ENCODE measurements around the gene LIMK1.

The LIMK1 gene

DNA sequence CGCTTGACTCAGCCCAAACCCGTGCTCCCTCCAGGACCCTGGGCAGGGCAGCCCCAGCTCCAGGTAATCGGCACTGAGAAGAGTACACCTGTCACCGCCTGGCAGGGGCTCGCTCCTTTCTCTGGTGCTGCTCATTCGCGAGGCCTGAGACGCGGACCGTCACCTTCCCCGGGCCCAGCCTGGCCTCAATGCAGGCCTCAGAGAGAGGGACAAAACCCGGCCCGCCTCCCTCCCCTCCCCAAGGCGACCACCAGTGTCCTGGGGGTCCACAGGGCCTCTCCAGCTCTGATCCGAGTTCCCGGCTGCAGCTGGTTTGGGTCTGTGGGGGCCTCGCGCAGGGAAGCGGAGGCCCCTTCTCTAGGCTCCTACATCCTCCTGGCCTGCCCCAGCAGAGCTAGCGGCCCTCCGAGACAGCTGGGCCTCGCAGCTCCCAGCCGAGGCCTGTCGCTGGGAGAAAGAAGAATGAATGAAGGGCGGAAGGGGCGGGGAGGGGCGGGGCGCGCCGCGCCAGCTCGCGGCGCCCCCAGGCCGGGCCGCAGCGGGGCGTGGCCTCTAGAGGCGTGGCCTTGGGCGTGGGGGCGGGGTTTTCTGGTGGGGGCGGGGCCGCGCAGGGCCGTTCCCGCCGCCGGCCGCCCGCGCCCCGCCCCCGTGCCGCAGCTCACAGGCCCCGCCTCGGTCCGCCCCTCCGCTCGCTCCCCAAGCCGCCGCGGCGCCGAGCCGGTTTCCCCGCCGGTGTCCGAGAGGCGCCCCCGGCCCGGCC is at the start of gene LIMK1:
TSS of gene LIMK1 (plus strand) at position 688 of the 760 bp plus-strand sequence. CDS start 187 bp downstream, outside the sequence.
- Histone ChIP-seq H3K9me3 (ENCODE audit: control insufficient read depth, low read length) (no peaks in the 10 kb centered on the region), H3K27ac (no peak within 1 kb of the TSS), H3K36me3 (ENCODE audit: control insufficient read depth, insufficient read depth, low read length) (no peaks in the 10 kb centered on the region), H3K4me2 (ENCODE audit: low read length) (peak within 1 kb of the TSS; percentile 92), H3K4me1 (peaks cover 8% of the 10 kb centered on the region), H3K27me3 (ENCODE audit: control insufficient read depth, insufficient read depth, low read length) (no peaks in the 10 kb centered on the region), H2AFZ (peak within 1 kb of the TSS; percentile 93), H3K79me2 (no peaks in the 10 kb centered on the region), H3K4me3 (ENCODE audit: low read depth, low read length) (peak within 1 kb of the TSS; percentile 60), H3K9ac (no peak within 1 kb of the TSS)
- TF ChIP-seq, protein P1, sequence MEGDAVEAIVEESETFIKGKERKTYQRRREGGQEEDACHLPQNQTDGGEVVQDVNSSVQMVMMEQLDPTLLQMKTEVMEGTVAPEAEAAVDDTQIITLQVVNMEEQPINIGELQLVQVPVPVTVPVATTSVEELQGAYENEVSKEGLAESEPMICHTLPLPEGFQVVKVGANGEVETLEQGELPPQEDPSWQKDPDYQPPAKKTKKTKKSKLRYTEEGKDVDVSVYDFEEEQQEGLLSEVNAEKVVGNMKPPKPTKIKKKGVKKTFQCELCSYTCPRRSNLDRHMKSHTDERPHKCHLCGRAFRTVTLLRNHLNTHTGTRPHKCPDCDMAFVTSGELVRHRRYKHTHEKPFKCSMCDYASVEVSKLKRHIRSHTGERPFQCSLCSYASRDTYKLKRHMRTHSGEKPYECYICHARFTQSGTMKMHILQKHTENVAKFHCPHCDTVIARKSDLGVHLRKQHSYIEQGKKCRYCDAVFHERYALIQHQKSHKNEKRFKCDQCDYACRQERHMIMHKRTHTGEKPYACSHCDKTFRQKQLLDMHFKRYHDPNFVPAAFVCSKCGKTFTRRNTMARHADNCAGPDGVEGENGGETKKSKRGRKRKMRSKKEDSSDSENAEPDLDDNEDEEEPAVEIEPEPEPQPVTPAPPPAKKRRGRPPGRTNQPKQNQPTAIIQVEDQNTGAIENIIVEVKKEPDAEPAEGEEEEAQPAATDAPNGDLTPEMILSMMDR (IDR thresholded peaks at IDR 0.05): no peak

DNA sequence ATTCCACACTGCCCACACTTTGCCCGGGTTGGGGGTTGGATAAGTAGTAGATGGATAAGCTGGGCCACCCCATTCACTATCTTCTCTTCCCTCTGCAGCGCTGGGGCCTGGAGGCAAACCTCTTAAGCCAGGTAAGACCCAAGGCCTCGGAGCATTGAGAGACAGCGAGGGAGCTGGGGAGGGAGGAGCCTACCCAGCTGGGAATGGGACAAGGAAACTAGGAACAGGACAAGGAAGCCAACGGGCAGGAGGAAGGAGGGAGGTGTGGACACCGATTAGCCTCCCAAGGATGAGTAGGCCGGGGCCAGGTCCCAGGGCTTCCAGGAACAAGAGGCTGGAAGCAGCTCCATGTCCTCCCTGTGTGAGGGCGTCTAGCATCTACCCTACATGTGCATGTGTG is 46.0 kb upstream of the LIMK1 start:
- H3K9me3 ChIP-seq (ENCODE audit: control insufficient read depth, low read length): no peaks in the 10 kb centered on the region
- no peak overlapping the region for H3K27ac ChIP-seq
- H3K36me3 ChIP-seq (ENCODE audit: control insufficient read depth, insufficient read depth, low read length): no peaks in the 10 kb centered on the region
- TF ChIP-seq, protein P1 (IDR thresholded peaks at IDR 0.05): no peak
- no peak overlapping the region for H3K4me3 ChIP-seq (ENCODE audit: low read depth, low read length)
- no peak overlapping the region for H3K4me2 ChIP-seq (ENCODE audit: low read length)
- H2AFZ ChIP-seq: no peak overlapping the region
- H3K79me2 ChIP-seq: no peaks in the 10 kb centered on the region
- H3K9ac ChIP-seq: no peak overlapping the region
- H3K4me1 ChIP-seq: no peaks in the 10 kb centered on the region
- H3K27me3 ChIP-seq (ENCODE audit: control insufficient read depth, insufficient read depth, low read length): no peaks in the 10 kb centered on the region

DNA sequence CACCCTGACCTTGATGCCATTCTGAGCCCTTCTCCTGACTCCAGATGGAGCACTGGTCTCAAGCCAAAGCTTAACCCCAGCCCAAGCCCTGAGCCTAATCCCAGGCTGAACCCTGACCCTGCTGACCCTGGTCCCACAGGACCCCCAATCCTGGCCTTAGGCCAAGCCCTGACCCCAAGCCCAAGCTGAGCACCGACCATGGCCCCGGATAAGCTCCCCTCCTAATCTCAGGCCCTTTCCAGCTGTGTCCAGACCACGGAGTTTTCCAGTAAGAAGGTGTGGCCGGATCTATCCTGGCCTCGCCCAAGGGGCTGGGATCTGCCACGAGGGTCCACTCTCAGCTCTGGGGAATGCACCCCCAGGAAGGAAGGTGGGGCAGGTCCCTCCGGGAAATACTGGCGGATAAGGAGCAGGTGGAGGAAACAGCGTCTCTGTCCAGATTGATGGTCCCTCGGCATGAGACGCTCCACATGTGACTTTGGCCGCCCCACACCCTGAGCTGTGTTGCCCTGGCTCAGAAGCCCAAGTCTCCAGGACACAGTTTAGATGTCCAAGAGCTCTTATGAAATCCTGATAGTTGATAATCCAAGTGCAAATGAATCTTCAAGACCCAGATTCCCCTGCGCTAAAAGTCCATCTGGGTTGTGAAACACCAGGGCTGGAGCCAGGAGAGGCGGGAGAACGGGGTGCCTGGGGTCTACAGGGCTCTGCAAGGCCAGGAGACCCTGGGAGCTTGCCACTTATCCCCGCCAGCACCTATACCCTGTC is 45.2 kb upstream of the LIMK1 start:
- Histone ChIP-seq H3K27ac (no peak overlapping the region), H3K36me3 (ENCODE audit: control insufficient read depth, insufficient read depth, low read length) (no peaks in the 10 kb centered on the region), H3K9ac (no peak overlapping the region)

DNA sequence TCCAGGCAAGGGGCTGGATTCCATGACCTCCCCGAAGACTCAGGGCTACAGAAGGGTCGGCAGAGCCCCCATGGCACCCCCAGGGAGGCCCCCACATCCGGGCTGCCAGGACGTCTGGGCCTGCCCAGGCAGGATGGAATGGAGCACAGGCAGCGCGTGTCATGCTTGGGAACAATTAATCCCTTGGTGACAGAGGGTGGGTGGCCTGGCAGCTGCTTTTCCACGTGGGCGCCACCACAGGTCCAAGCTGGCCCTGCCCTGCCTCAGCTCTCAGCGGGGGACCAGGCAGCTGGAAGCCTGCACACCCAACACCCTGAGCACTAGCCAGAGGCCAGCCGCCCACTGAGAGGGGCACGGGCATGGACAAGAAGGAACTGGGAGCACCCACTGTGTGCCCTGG is 44.3 kb upstream of the LIMK1 start:
- Histone ChIP-seq H3K27me3 (ENCODE audit: control insufficient read depth, insufficient read depth, low read length) (no peaks in the 10 kb centered on the region), H3K4me1 (no peaks in the 10 kb centered on the region)

More for the DNA sequence above, 45.2 kb upstream of the LIMK1 start:
- no peaks in the 10 kb centered on the region for H3K79me2 ChIP-seq
- no peak overlapping the region for H3K4me2 ChIP-seq (ENCODE audit: low read length)
- no peaks in the 10 kb centered on the region for H3K27me3 ChIP-seq (ENCODE audit: control insufficient read depth, insufficient read depth, low read length)
- no peak overlapping the region for H3K4me3 ChIP-seq (ENCODE audit: low read depth, low read length)
- no peaks in the 10 kb centered on the region for H3K4me1 ChIP-seq
- TF ChIP-seq, protein P1 (IDR thresholded peaks at IDR 0.05): no peak
- H2AFZ ChIP-seq: no peak overlapping the region
- no peaks in the 10 kb centered on the region for H3K9me3 ChIP-seq (ENCODE audit: control insufficient read depth, low read length)

More for the DNA sequence above, 44.3 kb upstream of the LIMK1 start:
- H3K4me2 ChIP-seq (ENCODE audit: low read length): no peak overlapping the region
- H3K36me3 ChIP-seq (ENCODE audit: control insufficient read depth, insufficient read depth, low read length): no peaks in the 10 kb centered on the region
- H3K27ac ChIP-seq: no peak overlapping the region
- TF ChIP-seq, protein P1 (IDR thresholded peaks at IDR 0.05): no peak
- H3K4me3 ChIP-seq (ENCODE audit: low read depth, low read length): no peak overlapping the region
- no peaks in the 10 kb centered on the region for H3K79me2 ChIP-seq
- no peak overlapping the region for H2AFZ ChIP-seq
- H3K9me3 ChIP-seq (ENCODE audit: control insufficient read depth, low read length): no peaks in the 10 kb centered on the region
- H3K9ac ChIP-seq: no peak overlapping the region
